Brain microvascular endothelial cell (primary cell): Measurements from ENCODE around the gene MLEC.

ENCODE experiments used
- DNase-seq: peaks from one replicate; pipeline ENCODE4 v3.0.0-alpha.2; 2020
- H3K27ac ChIP-seq: fragments of 250-450 bp; sonication (Bioruptor Pico); 2 replicates; pipeline ENCODE4 v1.5.1; 2020; ENCODE audit warnings: mild to moderate bottlenecking, moderate library complexity
- H3K27me3 ChIP-seq: fragments of 250-450 bp; sonication (Bioruptor Pico); replicated peaks from 2 replicates; pipeline ENCODE4 v1.5.1; 2020; ENCODE audit warnings: mild to moderate bottlenecking
- H3K36me3 ChIP-seq: fragments of 250-450 bp; sonication (Bioruptor Pico); replicated peaks from 2 replicates; pipeline ENCODE4 v1.5.1; 2020; ENCODE audit warnings: mild to moderate bottlenecking
- H3K4me3 ChIP-seq: 2 replicates; pipeline ENCODE4 v1.5.1; 2011; ENCODE audit warnings: low read depth, mild to moderate bottlenecking, control low read depth, low read length, moderate library complexity
- CTCF ChIP-seq: IDR thresholded peaks from 2 replicates; pipeline ENCODE4 v1.5.1; 2011; ENCODE audit warnings: low read depth, mild to moderate bottlenecking, moderate library complexity, low read length, control low read depth, inconsistent platforms; ENCODE audit errors: missing control alignments
- in situ Hi-C: cut with HindIII; loops from 2 replicates; pipeline ENCODE4 v1.10.0; 2017; ENCODE audit warnings: low sequenced_read_pairs, low pct_ligation_motif_present

The MLEC gene

GRCh38 chr12:120749256-120749655 is 62.3 kb downstream of the MLEC start:
- no peak overlapping the region for H3K27ac ChIP-seq
- no peak for DNase-seq
- no peaks in the 10 kb centered on the region for H3K27me3 ChIP-seq
- in situ Hi-C loops, result no loop called here
- H3K4me3 ChIP-seq, result no peak overlapping the region
- H3K36me3 ChIP-seq, result no peaks in the 10 kb centered on the region
- no peak for TF ChIP-seq CTCF

DNA sequence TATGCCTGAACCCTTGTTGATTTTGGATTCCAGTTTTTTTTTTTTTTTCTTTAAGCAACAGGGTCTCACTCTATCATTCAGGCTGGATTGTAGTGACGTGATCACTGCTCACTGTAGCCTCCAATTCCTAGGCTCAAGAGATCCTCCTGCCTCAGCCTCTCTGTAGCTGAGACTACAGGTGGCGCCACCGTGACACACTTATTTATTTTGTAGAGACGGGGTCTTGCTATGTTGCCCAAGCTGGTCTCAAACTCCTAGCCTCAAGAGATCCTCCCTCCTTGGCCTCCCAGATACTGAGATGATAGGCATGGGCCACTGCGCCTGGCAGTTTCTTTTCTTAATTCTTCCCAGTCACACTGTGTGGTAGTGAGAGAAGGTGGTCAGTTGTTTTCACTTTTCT is 63.9 kb downstream of the MLEC start:
- in situ Hi-C loops, result no loop called here
- no peak overlapping the region for H3K27ac ChIP-seq
- no peak overlapping the region for H3K4me3 ChIP-seq
- no peaks in the 10 kb centered on the region for H3K36me3 ChIP-seq
- H3K27me3 ChIP-seq, result no peaks in the 10 kb centered on the region
- peak; percentile 11 for TF ChIP-seq CTCF
- DNase-seq, result no peak

- in situ Hi-C loops, result no loop called here
- no peak for TF ChIP-seq CTCF
- Histone ChIP-seq H3K36me3 (no peaks in the 10 kb centered on the region), H3K27ac (no peak overlapping the region), H3K4me3 (no peak overlapping the region), H3K27me3 (no peaks in the 10 kb centered on the region)
- no peak for DNase-seq
Measured at GRCh38 chr12:120751389-120751788, 64.4 kb downstream of the MLEC start.
